GM12878 (cell line): ENCODE measurements around the gene FCN2. TPM values are rescaled to one million over a fixed set of nuclear protein-coding genes. Genes with fewer than 3 reads are reported as not detected.

Experiments
- BRCA1 ChIP-seq: IDR thresholded peaks from 2 replicates; pipeline ENCODE4 v1.6.1; 2011; ENCODE audit warnings: low read depth, low read length, improper control_type of control experiment
- CEBPB ChIP-seq, 2 experiments: fragments of 150-350 bp in 1 of 2; IDR thresholded peaks; 2 replicates each; pipeline ENCODE4 v1.6.1; 2012 to 2014; ENCODE audit warnings: low read depth in 2 of 2, low read length in 2 of 2, borderline replicate concordance in 1 of 2, inconsistent platforms in 1 of 2
- CREB1 ChIP-seq: IDR thresholded peaks from 2 replicates; pipeline ENCODE4 v1.6.1; 2012; ENCODE audit warnings: low read depth, mild to moderate bottlenecking, inconsistent platforms
- DPF2 ChIP-seq: fragments of 450-650 bp; IDR thresholded peaks from 2 replicates; pipeline ENCODE4 v1.6.1; 2017; ENCODE audit warnings: mild to moderate bottlenecking
- EGR1 ChIP-seq, 2 experiments: IDR thresholded peaks; 1 replicate in 1 of 2; 2 replicates in 1 of 2; pipeline ENCODE4 v1.6.1; 2011 to 2012; ENCODE audit warnings: low read depth in 2 of 2, low read length in 2 of 2, borderline replicate concordance in 1 of 2, mild to moderate bottlenecking in 1 of 2, moderate library complexity in 1 of 2
- ESRRA ChIP-seq: IDR thresholded peaks from 2 replicates; pipeline ENCODE4 v1.6.1; 2012; ENCODE audit warnings: mild to moderate bottlenecking, low read length, improper control_type of control experiment
- HDAC6 ChIP-seq: fragments of 200-600 bp; sonication (generic); IDR thresholded peaks from one replicate; pipeline ENCODE4 v1.8.0; 2017; ENCODE audit warnings: antibody characterized with exemption; ENCODE audit not compliant: unreplicated experiment
- JUNB ChIP-seq: IDR thresholded peaks from 2 replicates; pipeline ENCODE4 v1.6.1; 2016; ENCODE audit warnings: antibody characterized with exemption, mild to moderate bottlenecking
- NFYB ChIP-seq: IDR thresholded peaks from 2 replicates; pipeline ENCODE4 v1.6.1; 2011; ENCODE audit warnings: low read depth, mild to moderate bottlenecking, low read length, improper control_type of control experiment, moderate library complexity; ENCODE audit not compliant: insufficient read depth
- NR2C2 ChIP-seq: IDR thresholded peaks from 2 replicates; pipeline ENCODE4 v1.6.1; 2011; ENCODE audit warnings: borderline replicate concordance, low read depth; ENCODE audit not compliant: control insufficient read depth, insufficient read length
- PAX8 ChIP-seq: fragments of 450-650 bp; IDR thresholded peaks from 2 replicates; pipeline ENCODE4 v1.6.1; 2017; ENCODE audit warnings: mild to moderate bottlenecking, moderate library complexity
- POLR2A ChIP-seq: IDR thresholded peaks from 2 replicates; pipeline ENCODE4 v1.6.1; 2011; ENCODE audit warnings: low read depth, mild to moderate bottlenecking, low read length
- RELA ChIP-seq: fragments of 450-650 bp; IDR thresholded peaks from 2 replicates; pipeline ENCODE4 v1.8.0; 2014; ENCODE audit warnings: borderline replicate concordance; ENCODE audit not compliant: partially characterized antibody
- SP1 ChIP-seq: IDR thresholded peaks from one replicate; pipeline ENCODE4 v1.6.1; 2011; ENCODE audit warnings: low read depth, low read length
- TBL1XR1 ChIP-seq: IDR thresholded peaks from 2 replicates; pipeline ENCODE4 v1.6.1; 2012; ENCODE audit warnings: low read depth, low read length, improper control_type of control experiment
- ZSCAN29 ChIP-seq: fragments of 450-650 bp; IDR thresholded peaks from 2 replicates; pipeline ENCODE4 v1.6.1; 2017; ENCODE audit warnings: mild to moderate bottlenecking, moderate library complexity
- polyA plus RNA-seq, 11 experiments: library from polyadenylated mRNA; depleted of rRNA in 4 of 11; unstranded in 6 of 11; stranded (reverse) in 5 of 11; fragments of >200 nt; fragmentation: Nextera tagmentation in 4 of 11; fragmentation: Illumina TruSeq in 1 of 11; extraction: Ambion mirVana in 4 of 11; extraction: Trizol in 1 of 11; gene quantifications; 1 replicate in 1 of 11; 2 replicates in 10 of 11; pipeline versions ENCODE4 v1.2.1 to v1.2.3, GENCODE V29; 2011 to 2016; ENCODE audit warnings: inconsistent platforms in 2 of 11, missing spikeins in 2 of 11, low read depth in 1 of 11
- total RNA-seq, 4 experiments: library from RNA; depleted of rRNA in 3 of 4; stranded (reverse); fragments of >200 nt in 3 of 4; fragmentation: Illumina TruSeq in 1 of 4; extraction: Trizol in 1 of 4; gene quantifications; 2 replicates each; pipeline versions ENCODE4 v1.2.1 to v1.2.3, GENCODE V29; 2013 to 2021
- TF ChIP-seq, protein P1 (sequence below): fragments of 150-350 bp; IDR thresholded peaks from 2 replicates; pipeline ENCODE4 v1.6.1; 2016; ENCODE audit warnings: low read depth, low read length
- TF ChIP-seq, protein P2 (sequence below): IDR thresholded peaks from 2 replicates; pipeline ENCODE4 v1.6.1; 2011; ENCODE audit warnings: mild to moderate bottlenecking, low read depth, low read length, moderate library complexity; ENCODE audit not compliant: insufficient replicate concordance
- TF ChIP-seq, protein P3 (sequence below): IDR thresholded peaks from 2 replicates; pipeline ENCODE4 v1.6.1; 2012; ENCODE audit warnings: mild to moderate bottlenecking, low read depth, low read length
- TF ChIP-seq, protein P4 (sequence below): fragments of 450-650 bp; IDR thresholded peaks from 2 replicates; pipeline ENCODE4 v1.6.1; 2016; ENCODE audit warnings: mild to moderate bottlenecking
- TF ChIP-seq, protein P5 (sequence below): IDR thresholded peaks from 2 replicates; pipeline ENCODE4 v1.6.1; 2011; ENCODE audit warnings: borderline replicate concordance, low read depth, mild to moderate bottlenecking, moderate library complexity, mixed read lengths, low read length; ENCODE audit not compliant: insufficient read depth; ENCODE audit errors: extremely low read length

FCN2 gene
- total and polyA plus RNA-seq, 10 of the 15 experiments (the other 5 are each of a cell fraction or from before 2014, with no cell fraction given): not detected

DNA sequence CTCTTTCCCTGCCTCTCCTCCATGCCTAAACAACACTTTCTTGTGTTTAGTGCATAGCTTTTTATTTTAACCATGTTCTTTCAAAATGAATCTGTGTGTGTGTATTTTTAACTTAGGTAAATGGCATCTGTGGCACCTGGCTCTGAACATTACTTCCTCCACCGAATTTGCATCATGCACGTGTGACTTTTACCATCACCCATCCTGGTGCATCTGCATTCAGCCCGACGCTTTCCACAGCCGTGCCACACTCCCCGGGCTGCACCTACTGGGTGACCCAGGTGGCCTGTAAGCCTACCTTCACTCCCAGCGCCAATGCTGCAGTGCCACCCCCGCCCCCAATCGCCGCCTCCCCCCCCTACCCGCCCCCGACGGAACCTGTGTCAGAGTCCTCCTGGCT lies 49.8 kb downstream of the FCN2 start (continued):
- TF ChIP-seq RELA: no peak
- TF ChIP-seq, protein P1, sequence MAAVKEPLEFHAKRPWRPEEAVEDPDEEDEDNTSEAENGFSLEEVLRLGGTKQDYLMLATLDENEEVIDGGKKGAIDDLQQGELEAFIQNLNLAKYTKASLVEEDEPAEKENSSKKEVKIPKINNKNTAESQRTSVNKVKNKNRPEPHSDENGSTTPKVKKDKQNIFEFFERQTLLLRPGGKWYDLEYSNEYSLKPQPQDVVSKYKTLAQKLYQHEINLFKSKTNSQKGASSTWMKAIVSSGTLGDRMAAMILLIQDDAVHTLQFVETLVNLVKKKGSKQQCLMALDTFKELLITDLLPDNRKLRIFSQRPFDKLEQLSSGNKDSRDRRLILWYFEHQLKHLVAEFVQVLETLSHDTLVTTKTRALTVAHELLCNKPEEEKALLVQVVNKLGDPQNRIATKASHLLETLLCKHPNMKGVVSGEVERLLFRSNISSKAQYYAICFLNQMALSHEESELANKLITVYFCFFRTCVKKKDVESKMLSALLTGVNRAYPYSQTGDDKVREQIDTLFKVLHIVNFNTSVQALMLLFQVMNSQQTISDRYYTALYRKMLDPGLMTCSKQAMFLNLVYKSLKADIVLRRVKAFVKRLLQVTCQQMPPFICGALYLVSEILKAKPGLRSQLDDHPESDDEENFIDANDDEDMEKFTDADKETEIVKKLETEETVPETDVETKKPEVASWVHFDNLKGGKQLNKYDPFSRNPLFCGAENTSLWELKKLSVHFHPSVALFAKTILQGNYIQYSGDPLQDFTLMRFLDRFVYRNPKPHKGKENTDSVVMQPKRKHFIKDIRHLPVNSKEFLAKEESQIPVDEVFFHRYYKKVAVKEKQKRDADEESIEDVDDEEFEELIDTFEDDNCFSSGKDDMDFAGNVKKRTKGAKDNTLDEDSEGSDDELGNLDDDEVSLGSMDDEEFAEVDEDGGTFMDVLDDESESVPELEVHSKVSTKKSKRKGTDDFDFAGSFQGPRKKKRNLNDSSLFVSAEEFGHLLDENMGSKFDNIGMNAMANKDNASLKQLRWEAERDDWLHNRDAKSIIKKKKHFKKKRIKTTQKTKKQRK: no peak
- TF ChIP-seq, protein P2, sequence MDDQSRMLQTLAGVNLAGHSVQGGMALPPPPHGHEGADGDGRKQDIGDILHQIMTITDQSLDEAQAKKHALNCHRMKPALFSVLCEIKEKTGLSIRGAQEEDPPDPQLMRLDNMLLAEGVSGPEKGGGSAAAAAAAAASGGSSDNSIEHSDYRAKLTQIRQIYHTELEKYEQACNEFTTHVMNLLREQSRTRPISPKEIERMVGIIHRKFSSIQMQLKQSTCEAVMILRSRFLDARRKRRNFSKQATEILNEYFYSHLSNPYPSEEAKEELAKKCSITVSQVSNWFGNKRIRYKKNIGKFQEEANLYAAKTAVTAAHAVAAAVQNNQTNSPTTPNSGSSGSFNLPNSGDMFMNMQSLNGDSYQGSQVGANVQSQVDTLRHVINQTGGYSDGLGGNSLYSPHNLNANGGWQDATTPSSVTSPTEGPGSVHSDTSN: no peak
- TF ChIP-seq NFYB: no peak
- TF ChIP-seq, protein P3, sequence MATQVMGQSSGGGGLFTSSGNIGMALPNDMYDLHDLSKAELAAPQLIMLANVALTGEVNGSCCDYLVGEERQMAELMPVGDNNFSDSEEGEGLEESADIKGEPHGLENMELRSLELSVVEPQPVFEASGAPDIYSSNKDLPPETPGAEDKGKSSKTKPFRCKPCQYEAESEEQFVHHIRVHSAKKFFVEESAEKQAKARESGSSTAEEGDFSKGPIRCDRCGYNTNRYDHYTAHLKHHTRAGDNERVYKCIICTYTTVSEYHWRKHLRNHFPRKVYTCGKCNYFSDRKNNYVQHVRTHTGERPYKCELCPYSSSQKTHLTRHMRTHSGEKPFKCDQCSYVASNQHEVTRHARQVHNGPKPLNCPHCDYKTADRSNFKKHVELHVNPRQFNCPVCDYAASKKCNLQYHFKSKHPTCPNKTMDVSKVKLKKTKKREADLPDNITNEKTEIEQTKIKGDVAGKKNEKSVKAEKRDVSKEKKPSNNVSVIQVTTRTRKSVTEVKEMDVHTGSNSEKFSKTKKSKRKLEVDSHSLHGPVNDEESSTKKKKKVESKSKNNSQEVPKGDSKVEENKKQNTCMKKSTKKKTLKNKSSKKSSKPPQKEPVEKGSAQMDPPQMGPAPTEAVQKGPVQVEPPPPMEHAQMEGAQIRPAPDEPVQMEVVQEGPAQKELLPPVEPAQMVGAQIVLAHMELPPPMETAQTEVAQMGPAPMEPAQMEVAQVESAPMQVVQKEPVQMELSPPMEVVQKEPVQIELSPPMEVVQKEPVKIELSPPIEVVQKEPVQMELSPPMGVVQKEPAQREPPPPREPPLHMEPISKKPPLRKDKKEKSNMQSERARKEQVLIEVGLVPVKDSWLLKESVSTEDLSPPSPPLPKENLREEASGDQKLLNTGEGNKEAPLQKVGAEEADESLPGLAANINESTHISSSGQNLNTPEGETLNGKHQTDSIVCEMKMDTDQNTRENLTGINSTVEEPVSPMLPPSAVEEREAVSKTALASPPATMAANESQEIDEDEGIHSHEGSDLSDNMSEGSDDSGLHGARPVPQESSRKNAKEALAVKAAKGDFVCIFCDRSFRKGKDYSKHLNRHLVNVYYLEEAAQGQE: no peak
- no peak for TF ChIP-seq JUNB
- TF ChIP-seq, protein P4, sequence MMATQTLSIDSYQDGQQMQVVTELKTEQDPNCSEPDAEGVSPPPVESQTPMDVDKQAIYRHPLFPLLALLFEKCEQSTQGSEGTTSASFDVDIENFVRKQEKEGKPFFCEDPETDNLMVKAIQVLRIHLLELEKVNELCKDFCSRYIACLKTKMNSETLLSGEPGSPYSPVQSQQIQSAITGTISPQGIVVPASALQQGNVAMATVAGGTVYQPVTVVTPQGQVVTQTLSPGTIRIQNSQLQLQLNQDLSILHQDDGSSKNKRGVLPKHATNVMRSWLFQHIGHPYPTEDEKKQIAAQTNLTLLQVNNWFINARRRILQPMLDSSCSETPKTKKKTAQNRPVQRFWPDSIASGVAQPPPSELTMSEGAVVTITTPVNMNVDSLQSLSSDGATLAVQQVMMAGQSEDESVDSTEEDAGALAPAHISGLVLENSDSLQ: no peak
- no peak for TF ChIP-seq HDAC6
- TF ChIP-seq PAX8: no peak
- TF ChIP-seq, protein P5, sequence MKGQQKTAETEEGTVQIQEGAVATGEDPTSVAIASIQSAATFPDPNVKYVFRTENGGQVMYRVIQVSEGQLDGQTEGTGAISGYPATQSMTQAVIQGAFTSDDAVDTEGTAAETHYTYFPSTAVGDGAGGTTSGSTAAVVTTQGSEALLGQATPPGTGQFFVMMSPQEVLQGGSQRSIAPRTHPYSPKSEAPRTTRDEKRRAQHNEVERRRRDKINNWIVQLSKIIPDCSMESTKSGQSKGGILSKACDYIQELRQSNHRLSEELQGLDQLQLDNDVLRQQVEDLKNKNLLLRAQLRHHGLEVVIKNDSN: no peak
- peak; percentile 63 for TF ChIP-seq POLR2A
- TF ChIP-seq EGR1 (IDR thresholded peaks at IDR 0.05; ENCODE audit: borderline replicate concordance in 1 of 2, low read depth in 2 of 2, low read length in 2 of 2): no peak
- peak; percentile 35; the same call in 1 of the 2 replicates for TF ChIP-seq CREB1
- TF ChIP-seq NR2C2: no peak
- no peak for TF ChIP-seq DPF2
- TF ChIP-seq CEBPB (IDR thresholded peaks at IDR 0.05; ENCODE audit: borderline replicate concordance in 1 of 2, low read depth in 2 of 2, low read length in 2 of 2): no peak; a peak in 1 of 4 replicates
- no peak for TF ChIP-seq ESRRA
- no peak for TF ChIP-seq TBL1XR1
- TF ChIP-seq BRCA1: no peak
- TF ChIP-seq SP1: no peak
- no peak for TF ChIP-seq ZSCAN29
